GM18909 (cell line): ENCODE measurements around the gene MAB21L2.

Source experiments
- ATAC-seq: cut with Tn5 transposase; IDR thresholded peaks from one replicate; pipeline ENCODE4 v1.9.1; 2021; ENCODE audit warnings: mild to moderate bottlenecking; ENCODE audit not compliant: unreplicated experiment, poor library complexity

The MAB21L2 gene

GRCh38 chr4:150599547-150599946 is 17.6 kb downstream of the MAB21L2 start:
- ATAC-seq = no peak

- ATAC-seq = no peak
Measured at GRCh38 chr4:150600812-150601445, 19.0 kb downstream of the MAB21L2 start.

- no peak for ATAC-seq
Measured at GRCh38 chr4:150609131-150609530, 27.2 kb downstream of the MAB21L2 start.

GRCh38 chr4:150619042-150619441 is 37.1 kb downstream of the MAB21L2 start:
- ATAC-seq = no peak

GRCh38 chr4:150624055-150624454 is 42.1 kb downstream of the MAB21L2 start:
- ATAC-seq = no peak

GRCh38 chr4:150625033-150625432 is 43.1 kb downstream of the MAB21L2 start:
- ATAC-seq = no peak

GRCh38 chr4:150628073-150628472 is 46.1 kb downstream of the MAB21L2 start:
- ATAC-seq = no peak

- no peak for ATAC-seq
Measured at GRCh38 chr4:150632639-150633038, 50.7 kb downstream of the MAB21L2 start.
